ENCODE data around the gene NOM1.

Gene NOM1

DNA sequence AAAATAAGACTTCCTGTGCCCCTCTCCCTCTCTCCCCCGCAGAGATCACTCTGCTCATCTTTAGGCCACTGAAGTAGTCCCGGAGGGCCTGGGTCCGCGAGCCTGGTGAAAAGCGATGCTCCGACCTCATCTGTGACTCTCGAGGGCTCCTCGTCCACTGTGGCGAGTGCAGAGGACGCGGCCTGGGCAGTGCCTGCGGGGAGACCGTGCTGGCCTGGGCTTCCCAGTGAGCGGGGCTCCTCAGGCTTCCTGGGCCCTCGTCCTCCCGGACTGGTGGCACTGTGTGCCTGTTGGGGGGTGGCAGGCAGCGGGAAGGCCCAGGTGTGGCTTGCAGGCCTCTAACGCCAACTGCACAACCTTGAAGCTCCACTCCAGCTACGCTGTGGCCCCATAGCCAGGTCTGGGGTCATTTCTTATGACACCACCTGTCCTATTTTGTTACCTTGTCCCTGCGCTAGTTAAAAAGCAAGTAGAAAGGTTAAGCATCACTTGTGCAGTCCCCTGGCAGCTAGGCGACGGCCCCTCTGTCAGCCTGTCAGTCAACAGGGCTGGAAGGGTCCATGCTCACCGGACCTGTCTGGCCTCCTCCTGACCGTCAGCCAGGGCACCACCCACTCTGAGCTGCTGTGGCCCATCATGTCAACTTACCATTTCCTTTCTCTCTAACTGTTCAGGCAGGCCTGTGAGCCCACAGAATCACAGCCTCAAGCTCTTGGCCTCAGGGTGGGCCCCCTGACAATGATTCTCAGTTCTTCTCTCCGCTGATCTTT is 40.4 kb downstream of the NOM1 start:
- no peak overlapping the region for H3K27ac ChIP-seq
- TF ChIP-seq, protein P1, sequence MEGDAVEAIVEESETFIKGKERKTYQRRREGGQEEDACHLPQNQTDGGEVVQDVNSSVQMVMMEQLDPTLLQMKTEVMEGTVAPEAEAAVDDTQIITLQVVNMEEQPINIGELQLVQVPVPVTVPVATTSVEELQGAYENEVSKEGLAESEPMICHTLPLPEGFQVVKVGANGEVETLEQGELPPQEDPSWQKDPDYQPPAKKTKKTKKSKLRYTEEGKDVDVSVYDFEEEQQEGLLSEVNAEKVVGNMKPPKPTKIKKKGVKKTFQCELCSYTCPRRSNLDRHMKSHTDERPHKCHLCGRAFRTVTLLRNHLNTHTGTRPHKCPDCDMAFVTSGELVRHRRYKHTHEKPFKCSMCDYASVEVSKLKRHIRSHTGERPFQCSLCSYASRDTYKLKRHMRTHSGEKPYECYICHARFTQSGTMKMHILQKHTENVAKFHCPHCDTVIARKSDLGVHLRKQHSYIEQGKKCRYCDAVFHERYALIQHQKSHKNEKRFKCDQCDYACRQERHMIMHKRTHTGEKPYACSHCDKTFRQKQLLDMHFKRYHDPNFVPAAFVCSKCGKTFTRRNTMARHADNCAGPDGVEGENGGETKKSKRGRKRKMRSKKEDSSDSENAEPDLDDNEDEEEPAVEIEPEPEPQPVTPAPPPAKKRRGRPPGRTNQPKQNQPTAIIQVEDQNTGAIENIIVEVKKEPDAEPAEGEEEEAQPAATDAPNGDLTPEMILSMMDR (conservative IDR thresholded peaks at IDR 0.05; ENCODE audit: low read depth) = no peak
- no peak for DNase-seq (ENCODE audit: low spot score)
- ChIA-PET POLR2A (ENCODE audit: low non-redundant PET) (no interaction called here), CTCF (interaction anchor here (0.7 kb wide), 1 partner anchor 169 kb away, joined by 5 read pairs; no protein-coding TSS in a partner anchor)

DNA sequence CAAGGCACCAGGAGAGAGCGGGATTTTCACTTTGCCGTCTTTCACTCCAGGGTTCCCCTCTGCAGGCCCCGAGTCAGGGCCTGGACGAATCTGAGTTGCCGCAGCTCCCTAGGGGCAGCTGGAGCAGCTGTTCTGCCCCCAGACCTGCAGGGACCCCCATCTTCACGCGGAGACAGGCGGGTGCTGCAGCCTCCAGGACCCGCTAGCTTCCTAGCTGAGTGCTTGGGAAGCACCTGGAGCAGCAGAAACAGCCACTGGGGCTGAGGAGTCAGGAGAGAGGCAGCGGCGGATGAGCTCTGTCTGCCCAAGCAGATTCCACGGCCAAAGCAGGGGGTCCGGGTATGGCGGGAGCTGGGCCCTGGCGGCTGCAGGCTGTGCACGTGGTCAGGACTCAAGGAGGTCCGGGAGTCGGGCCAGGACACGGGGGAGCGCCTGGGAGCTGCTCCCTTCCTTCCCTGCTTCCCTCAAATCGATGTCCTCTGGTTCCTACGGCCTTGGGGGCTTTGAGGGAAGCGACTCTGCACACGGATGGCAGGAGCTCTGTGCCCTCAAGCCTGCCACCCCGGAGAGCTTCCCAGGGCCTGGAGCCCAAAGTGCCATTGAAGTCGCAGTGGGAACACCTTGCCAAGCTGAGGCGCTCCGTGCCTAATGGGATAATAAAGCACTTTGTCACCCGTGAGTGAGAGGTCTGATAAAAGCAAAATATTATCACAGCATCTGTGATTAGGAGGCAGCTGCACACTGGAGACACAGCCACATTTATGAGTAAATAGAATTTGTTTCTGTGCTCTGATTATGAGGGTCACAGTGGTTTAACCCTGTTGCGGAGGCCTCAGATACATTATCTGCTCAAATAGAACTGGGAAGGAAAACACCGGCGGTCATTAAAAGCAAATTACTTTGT is 43.8 kb downstream of the NOM1 start:
- H3K27ac ChIP-seq = no peak overlapping the region
- DNase-seq (ENCODE audit: low spot score) = no peak
- POLR2A ChIA-PET (ENCODE audit: low non-redundant PET) = no interaction called here
- CTCF ChIA-PET = no interaction called here
- TF ChIP-seq, protein P1 (conservative IDR thresholded peaks at IDR 0.05; ENCODE audit: low read depth) = no peak

DNA sequence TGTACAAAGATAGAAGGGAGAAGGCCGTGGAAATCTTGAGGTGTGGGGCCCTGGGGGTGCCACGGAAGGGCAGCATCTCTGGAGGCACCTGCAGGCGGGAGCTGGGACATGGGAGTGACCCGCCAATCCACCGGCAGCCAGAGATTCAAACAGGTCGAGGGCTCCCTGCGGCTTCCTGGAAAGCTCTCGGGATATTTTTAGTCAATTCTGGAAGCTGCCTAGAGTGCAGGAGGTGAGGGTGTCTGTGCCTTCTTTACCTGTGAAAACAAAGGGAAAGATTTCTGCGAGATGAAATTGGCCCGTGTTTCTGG is 44.4 kb downstream of the NOM1 start:
- POLR2A ChIA-PET (ENCODE audit: low non-redundant PET) = no interaction called here
- no peak overlapping the region for H3K27ac ChIP-seq
- CTCF ChIA-PET = no interaction called here
- TF ChIP-seq, protein P1 (conservative IDR thresholded peaks at IDR 0.05; ENCODE audit: low read depth) = no peak
- DNase-seq (ENCODE audit: low spot score) = no peak

DNA sequence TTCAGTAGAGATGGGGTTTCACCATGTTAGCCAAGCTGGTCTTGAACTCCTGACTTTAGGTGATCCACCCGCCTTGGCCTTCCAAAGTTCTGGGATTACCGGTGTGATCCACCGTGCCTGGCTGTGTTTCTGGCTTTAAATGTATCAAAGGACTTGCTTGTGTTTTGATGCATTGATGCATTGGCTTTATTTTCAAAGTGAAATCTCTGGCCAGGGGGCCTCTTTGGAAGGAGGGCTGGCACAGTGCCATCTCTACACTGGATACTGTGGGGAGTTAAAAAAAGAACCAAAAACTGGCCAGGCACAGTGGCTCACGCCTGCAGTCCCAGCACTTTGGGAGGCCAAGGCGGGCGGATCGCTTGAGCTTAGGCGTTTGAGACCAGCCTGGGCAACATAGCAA is 44.9 kb downstream of the NOM1 start:
- TF ChIP-seq, protein P1 (conservative IDR thresholded peaks at IDR 0.05; ENCODE audit: low read depth) = no peak
- no peak for DNase-seq (ENCODE audit: low spot score)
- ChIA-PET POLR2A (ENCODE audit: low non-redundant PET) (no interaction called here), CTCF (no interaction called here)
- H3K27ac ChIP-seq = no peak overlapping the region

DNA sequence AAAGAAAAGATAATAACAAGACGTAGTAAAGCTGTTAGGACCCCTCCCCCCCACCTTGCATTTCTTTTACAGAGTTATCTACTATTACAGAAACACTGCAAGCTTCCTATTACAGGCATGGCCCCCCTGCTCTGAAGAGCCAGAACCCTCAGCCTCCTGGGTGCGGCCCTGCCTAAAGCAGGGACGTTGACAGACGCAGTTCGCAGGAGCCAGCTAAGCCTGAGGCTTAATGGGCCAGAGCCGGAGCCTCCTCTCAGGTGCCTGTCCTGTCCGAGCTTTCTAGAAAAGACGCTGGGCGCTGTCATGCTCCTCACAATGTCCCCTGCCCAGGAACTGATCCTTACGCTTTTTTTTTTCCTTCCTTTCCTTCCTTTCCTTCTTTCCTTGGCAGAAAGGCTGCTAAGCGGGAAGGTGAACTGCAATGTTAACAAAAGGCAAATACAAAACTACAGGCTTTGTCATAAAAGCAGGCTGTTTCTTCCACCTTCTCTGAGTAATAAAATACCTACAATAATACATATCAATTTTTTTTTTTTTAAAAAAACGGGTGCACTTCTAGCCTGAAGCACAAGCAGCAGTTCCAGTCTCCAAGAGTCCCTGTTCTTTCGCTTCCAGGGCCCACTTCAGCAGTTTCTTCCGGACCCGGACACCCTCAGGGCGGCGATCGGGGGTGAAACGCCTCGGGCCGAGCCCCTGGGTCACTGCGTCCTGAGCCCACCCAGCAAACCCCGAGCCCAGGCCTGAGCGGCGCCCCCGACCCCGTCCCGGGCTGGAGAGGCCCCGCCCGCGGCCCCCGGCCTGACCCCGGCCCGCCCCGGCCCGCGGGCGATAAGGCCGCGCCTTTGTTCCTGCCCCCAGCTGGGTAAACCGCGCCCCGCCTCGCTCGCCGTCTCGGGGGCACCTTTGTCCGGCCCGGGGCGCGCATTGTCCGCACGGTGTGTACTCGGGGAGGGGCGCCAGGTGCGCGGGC is 49.8 kb downstream of the NOM1 start:
- TF ChIP-seq, protein P1 (conservative IDR thresholded peaks at IDR 0.05; ENCODE audit: low read depth) = no peak
- no peak for DNase-seq (ENCODE audit: low spot score)
- no peak overlapping the region for H3K27ac ChIP-seq
- ChIA-PET POLR2A (ENCODE audit: low non-redundant PET) (no interaction called here), CTCF (no interaction called here)
